ENCODE measurements around the gene ENAM.

DNA sequence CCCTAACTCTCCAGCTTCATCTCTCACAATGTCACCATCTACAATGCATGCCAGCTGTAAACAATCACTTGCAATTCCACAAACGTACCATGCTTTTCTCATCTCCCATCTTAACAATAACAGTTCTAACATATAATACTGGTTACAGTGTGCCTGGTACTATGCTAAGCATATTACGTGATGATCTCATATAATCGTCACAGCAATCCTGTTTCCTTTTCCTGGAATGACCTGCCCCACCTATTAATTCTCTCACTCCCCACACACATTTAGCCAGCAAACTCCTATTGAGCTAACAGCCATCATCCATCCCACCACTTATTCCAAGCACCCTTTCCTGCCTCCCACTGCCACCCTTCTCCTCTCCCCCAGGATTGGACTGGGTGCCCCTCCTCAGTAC is 29.9 kb downstream of the ENAM start:
- TF ChIP-seq, protein P1, sequence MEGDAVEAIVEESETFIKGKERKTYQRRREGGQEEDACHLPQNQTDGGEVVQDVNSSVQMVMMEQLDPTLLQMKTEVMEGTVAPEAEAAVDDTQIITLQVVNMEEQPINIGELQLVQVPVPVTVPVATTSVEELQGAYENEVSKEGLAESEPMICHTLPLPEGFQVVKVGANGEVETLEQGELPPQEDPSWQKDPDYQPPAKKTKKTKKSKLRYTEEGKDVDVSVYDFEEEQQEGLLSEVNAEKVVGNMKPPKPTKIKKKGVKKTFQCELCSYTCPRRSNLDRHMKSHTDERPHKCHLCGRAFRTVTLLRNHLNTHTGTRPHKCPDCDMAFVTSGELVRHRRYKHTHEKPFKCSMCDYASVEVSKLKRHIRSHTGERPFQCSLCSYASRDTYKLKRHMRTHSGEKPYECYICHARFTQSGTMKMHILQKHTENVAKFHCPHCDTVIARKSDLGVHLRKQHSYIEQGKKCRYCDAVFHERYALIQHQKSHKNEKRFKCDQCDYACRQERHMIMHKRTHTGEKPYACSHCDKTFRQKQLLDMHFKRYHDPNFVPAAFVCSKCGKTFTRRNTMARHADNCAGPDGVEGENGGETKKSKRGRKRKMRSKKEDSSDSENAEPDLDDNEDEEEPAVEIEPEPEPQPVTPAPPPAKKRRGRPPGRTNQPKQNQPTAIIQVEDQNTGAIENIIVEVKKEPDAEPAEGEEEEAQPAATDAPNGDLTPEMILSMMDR (conservative IDR thresholded peaks at IDR 0.05; ENCODE audit: low read depth in 2 of 2) = no peak
- TF ChIP-seq POLR2AphosphoS5 (IDR thresholded peaks at IDR 0.05; ENCODE audit: low read depth) (no peak), EZH2 (IDR thresholded peaks at IDR 0.05; ENCODE audit: low read depth, unreplicated experiment) (no peak), EZH2phosphoT487 (IDR thresholded peaks at IDR 0.05; ENCODE audit: unreplicated experiment) (no peak), CREB1 (CRISPR knock-in tag; IDR thresholded peaks at IDR 0.05; ENCODE audit: low read depth) (no peak), ZNF331 (CRISPR knock-in tag; IDR thresholded peaks at IDR 0.05; ENCODE audit: low read depth) (no peak), JUNB (IDR thresholded peaks at IDR 0.05; ENCODE audit: unreplicated experiment) (no peak)
- TF ChIP-seq, protein P2, sequence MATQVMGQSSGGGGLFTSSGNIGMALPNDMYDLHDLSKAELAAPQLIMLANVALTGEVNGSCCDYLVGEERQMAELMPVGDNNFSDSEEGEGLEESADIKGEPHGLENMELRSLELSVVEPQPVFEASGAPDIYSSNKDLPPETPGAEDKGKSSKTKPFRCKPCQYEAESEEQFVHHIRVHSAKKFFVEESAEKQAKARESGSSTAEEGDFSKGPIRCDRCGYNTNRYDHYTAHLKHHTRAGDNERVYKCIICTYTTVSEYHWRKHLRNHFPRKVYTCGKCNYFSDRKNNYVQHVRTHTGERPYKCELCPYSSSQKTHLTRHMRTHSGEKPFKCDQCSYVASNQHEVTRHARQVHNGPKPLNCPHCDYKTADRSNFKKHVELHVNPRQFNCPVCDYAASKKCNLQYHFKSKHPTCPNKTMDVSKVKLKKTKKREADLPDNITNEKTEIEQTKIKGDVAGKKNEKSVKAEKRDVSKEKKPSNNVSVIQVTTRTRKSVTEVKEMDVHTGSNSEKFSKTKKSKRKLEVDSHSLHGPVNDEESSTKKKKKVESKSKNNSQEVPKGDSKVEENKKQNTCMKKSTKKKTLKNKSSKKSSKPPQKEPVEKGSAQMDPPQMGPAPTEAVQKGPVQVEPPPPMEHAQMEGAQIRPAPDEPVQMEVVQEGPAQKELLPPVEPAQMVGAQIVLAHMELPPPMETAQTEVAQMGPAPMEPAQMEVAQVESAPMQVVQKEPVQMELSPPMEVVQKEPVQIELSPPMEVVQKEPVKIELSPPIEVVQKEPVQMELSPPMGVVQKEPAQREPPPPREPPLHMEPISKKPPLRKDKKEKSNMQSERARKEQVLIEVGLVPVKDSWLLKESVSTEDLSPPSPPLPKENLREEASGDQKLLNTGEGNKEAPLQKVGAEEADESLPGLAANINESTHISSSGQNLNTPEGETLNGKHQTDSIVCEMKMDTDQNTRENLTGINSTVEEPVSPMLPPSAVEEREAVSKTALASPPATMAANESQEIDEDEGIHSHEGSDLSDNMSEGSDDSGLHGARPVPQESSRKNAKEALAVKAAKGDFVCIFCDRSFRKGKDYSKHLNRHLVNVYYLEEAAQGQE (IDR thresholded peaks at IDR 0.05; ENCODE audit: unreplicated experiment) = no peak
